ENCODE data around the gene RANBP3L.

DNA sequence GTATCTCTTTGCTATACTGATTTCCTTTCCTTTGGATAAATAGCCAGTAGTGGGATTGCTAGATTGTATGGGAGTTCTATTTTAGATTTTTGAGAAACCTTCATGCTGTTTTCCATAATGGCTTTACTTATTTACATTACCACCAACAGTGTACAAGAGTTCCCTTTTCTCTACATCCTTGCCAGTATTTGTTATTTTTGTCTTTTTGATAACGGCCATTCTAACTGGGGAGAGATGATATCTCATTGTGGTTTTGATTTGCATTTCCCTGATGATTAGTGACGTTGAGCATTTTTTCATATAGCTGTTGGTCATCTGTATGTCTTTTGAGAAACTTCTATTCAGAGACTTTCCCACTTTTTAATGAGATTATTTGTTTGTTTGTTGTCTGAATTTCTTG is 85.8 kb downstream of the RANBP3L start:
- TF ChIP-seq, protein P1, sequence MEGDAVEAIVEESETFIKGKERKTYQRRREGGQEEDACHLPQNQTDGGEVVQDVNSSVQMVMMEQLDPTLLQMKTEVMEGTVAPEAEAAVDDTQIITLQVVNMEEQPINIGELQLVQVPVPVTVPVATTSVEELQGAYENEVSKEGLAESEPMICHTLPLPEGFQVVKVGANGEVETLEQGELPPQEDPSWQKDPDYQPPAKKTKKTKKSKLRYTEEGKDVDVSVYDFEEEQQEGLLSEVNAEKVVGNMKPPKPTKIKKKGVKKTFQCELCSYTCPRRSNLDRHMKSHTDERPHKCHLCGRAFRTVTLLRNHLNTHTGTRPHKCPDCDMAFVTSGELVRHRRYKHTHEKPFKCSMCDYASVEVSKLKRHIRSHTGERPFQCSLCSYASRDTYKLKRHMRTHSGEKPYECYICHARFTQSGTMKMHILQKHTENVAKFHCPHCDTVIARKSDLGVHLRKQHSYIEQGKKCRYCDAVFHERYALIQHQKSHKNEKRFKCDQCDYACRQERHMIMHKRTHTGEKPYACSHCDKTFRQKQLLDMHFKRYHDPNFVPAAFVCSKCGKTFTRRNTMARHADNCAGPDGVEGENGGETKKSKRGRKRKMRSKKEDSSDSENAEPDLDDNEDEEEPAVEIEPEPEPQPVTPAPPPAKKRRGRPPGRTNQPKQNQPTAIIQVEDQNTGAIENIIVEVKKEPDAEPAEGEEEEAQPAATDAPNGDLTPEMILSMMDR (IDR thresholded peaks at IDR 0.05; ENCODE audit: low read length): no peak
- TF ChIP-seq EZH2 (optimal IDR thresholded peaks at IDR 0.05; ENCODE audit: low read depth, low read length): no peak
